NCI-H345 (cell line): ENCODE results near the gene OR2L8.
"Not testable (repeated sequence)": the region's sequence is repeated elsewhere in the genome, so short reads cannot be mapped to it uniquely, and the experiment has no call there.

Experiments used
- DNase-seq: peaks from one replicate; lab custom pipeline; 2025; lab: John Stamatoyannopoulos, UW

OR2L8 gene, protein sequence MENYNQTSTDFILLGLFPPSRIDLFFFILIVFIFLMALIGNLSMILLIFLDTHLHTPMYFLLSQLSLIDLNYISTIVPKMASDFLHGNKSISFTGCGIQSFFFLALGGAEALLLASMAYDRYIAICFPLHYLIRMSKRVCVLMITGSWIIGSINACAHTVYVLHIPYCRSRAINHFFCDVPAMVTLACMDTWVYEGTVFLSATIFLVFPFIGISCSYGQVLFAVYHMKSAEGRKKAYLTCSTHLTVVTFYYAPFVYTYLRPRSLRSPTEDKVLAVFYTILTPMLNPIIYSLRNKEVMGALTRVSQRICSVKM

DNA sequence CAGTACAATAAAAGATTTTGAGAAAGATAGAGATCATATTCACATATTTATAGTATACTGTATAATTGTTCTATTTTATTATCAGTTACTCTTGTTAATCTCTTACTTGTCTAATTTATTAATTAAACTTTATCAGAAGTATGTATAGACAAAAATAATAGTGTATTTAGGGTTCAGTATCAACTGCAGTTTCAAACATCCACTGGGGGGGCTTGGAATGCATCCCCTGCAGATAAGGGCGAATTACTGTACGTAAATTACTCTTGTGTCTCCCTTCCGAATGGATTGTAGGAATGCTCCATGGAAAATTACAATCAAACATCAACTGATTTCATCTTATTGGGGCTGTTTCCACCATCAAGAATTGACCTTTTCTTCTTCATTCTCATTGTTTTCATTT, at the start of gene OR2L8:
Gene OR2L8 (plus strand): TSS at position 301 of the 400 bp plus-strand sequence. CDS start 0 bp downstream, at position 301.
- no peak for DNase-seq

DNA sequence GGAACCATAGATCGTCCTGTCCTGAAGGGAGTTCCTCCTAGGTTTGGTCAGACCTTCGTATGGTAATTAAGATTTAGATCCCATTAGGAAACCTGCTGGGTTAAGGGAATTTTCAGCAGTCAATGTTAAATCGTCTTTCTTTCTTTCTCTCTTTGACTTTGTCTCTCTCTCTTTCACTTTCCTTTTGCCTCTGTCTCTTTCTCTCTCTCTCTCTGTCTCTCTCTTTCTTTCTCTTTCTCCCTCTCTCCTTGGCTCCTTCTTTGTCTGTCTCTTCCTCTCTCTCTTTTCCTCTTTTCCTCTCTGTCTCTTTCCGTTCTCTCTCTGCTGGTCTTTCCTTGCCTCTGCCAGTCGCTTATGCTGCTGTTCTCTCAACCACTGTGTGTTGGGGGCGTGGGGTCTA, 44.5 kb upstream of the OR2L8 start:
- DNase-seq: no peak

DNA sequence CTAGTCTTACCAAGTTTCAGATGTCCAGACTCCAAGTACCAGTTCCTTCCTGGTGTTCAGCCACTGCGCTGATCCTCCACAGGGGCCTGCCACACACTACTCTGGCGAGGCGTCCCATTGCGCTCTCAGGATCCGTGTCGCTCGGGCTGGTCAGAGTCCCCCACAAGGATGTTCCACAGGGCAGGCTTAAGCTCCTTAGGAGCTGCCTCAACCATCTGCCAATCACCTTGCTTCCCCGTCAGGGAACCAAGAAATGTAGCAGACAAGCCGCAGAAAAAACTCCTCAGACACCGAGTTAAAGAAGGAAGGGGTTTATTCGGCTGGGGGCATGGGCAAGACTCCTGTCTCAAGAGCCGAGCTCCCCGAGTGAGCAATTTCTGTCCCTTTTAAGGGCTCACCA, 43.5 kb upstream of the OR2L8 start:
- no peak for DNase-seq

DNA sequence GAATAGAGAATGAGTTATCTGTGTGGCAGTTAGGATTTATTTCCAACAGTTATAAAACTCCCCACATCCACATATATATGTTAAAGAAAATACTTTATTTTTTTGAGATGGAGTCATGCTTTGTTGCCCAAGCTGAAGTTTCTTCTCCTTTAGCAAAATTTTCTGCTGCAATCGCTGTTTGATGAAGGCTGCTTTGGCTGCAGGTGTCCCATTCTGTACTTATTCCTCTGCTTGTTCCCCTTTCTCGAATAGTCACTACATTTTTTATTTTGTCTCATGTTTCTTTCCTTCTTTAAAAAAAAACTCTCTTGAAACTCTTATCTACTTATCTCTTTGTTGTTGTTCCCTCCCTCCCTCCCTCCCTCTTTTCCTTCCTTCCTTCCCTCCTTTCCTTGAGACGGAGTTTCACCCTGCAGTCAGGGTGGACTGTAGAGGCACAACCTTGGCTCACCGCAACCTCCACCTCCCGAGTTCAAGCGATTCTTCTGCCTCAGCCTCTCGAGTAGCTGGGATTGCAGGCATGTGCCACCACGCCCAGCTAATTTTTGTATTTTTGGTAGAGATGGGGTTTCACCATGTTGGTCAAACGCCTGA, 42.7 kb upstream of the OR2L8 start:
- DNase-seq: no peak

DNA sequence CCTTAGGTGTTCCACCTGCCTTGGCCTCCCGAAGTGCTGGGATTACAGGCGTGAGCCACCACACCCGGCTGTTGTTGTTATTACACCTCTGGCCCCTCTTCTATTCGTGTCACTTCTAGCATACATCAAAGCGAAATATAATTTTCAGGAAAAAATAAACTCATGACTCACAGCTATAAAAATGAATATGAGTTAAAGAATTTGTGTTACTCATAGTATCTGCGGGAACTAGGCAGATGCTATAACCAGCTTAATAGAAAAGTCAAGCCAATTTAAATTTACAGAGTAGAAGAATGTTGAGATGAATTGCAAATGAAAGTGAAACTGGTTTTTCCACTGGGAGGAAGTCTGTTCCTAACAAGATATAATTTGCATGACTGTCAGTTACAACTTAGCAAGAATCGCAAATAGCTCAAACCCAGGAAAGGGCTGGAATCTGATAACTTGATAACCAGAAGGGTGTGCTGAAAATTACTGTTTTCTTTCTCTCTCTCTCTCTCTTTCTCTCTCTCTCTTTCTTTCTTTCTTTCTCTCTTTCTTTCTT, 42.1 kb upstream of the OR2L8 start:
- no peak for DNase-seq

DNA sequence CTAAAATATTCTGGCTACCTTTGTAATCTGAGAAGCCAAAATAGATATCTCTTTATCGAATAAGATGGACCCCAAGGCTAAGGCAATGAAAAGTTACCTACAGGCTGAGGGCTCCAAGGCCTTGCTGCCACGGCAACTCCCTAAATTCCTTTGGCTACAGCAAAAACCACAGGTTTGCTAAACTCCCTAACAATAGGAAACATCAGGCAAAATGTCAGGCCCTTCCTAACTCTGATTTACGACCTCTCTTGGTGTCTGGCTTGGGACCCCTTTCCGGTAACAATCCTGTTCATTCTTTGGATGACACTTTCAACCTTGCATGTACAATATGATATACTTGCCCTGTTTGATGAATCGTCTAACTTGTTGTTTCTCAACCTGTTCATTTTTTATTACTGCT, 39.9 kb upstream of the OR2L8 start:
- DNase-seq: no peak

DNA sequence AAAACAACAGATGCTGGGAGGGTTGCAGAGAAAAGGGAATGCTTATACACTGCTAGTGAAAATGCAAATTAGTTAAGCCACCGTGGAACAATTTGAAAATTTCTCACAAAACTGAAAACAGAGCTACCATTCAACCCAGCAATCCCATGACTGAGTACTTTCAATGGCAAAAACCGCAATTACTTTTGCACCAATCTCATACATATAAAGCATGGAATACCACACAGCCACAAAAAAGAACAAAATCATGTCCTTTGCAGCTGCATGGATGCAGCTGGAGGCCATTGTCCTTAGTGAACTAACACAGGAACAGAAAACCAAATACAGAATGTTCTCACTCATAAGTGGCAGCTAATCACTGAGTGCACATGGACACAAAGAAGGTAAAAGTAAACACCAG, 34.9 kb upstream of the OR2L8 start:
- DNase-seq: no peak

DNA sequence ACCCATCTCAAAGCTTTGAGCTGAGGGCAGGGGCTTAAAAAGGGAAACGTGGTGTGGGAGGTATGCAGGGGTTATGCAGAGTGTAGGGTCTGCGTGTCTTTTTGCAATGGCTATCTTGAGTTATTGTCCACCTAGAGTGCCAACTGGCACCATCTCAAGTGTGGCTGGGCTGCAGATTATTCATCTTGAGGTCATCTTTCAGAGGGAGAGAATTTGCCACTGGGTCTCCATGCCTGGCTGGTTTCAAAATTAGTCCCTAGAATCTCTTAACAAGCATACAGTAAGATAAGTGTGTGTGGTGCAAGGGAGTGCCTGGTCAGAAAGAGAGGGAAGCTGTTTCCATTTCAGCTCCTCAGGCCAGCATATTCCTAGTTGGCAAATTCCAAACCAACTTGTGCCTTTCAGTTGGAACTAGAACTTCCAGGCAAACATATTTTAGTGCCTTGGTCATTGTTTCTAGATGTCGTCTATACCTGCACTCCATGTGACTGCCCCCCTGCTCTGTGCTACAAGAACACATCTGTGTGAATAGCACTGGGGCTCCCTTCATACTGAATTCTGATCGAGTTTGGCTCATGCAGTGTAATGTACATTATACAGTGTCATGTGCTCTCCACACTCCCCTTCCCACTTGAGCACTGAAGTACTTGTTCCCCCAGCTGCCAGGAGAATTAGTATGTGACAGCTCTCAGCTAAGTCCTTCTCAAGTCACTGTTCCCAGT, 33.6 kb upstream of the OR2L8 start:
- no peak for DNase-seq

DNA sequence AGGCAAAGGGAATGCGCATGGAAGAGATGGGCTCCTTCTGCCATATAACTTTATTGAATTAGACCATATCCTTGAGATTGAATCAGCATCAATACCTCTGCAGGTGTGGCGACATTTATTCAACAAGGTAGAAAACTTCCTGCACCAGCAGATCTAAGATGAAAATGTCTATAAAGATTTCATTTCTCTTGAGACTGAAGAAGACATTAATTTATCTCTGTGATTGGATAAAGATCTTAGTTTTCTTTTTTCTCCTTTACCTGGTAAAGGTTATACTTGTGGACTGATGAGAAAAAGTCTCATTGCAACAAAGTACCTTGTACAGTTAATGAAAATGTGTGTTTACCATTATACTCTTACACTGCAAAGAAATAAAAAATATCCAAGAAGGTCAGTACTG, 28.7 kb upstream of the OR2L8 start, which contains the start of gene OR2T8:
Gene OR2T8 (plus strand): TSS at position 301 of the 400 bp plus-strand sequence. CDS start 766 bp downstream, outside the sequence.
- no peak for DNase-seq

DNA sequence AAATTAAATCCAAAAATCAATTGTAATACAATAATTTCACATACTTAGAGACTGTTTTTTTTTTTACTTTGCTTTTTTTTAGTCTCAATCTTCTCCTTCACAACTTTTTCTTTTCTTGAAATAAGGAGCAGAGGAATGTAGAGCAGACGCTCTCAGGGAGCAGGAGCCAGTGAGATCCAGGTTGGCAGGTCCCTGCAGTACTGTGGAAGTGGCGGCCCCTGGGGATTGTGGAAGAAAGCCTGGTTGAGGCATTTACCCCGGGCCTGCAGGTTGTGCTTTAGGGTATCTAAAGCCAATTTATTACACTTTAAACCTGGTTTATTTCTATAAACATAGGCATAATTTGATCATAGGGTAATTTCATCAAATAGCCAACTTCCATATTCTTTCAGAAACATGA, 24.7 kb upstream of the OR2L8 start:
- DNase-seq: no peak

DNA sequence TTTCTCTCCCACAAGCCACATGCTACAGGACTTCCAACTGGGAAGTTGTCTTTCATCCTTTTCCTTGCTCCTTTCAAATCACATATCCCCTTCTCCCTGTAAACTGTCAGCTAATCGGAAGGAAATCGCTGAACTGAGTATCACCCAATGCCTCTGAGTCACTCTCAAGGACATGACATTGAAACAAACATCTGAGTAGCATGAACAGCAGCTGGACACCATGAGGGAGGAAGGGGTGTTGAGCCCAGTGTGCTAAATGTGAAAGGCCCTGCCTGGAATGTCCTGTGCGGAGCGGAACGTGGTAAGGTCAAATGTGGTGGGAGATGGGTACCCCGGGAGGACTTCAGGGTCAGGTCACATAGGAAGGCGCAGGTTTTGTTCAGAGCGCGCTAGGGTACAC, 23.8 kb upstream of the OR2L8 start, which contains the start of gene OR2AJ1:
Gene OR2AJ1 (plus strand): TSS at position 22 of the 400 bp plus-strand sequence. CDS start 8,880 bp downstream, outside the sequence.
- DNase-seq: no peak

DNA sequence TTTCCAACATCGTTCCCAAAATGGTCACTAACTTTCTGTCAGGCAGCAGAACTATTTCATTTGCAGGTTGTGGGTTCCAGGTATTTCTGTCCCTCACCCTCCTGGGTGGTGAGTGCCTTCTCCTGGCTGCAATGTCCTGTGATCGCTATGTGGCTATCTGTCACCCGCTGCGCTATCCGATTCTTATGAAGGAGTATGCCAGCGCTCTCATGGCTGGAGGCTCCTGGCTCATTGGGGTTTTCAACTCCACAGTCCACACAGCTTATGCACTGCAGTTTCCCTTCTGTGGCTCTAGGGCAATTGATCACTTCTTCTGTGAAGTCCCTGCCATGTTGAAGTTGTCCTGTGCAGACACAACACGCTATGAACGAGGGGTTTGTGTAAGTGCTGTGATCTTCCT, 14.7 kb upstream of the OR2L8 start:
- DNase-seq: no peak

DNA sequence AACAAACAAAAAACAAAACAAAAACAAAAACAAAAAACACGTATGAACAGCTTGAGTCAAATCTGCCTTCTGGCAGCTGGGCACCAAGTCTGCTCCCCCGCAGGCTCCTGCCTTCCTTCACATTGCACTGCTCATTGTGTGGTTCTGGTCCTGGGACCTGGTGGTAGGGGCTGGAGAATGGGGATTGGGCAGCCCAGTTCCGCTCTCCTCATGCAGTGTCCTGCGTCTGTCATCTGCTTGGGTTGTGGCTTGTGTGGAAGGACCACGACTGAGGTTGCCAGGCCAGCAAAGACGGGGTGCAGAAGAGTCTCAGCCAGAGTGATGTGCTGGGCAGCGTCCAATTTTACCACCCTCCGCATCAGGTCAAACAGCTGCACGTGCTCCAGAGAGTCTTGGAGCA, 12.9 kb upstream of the OR2L8 start:
- DNase-seq: no peak

DNA sequence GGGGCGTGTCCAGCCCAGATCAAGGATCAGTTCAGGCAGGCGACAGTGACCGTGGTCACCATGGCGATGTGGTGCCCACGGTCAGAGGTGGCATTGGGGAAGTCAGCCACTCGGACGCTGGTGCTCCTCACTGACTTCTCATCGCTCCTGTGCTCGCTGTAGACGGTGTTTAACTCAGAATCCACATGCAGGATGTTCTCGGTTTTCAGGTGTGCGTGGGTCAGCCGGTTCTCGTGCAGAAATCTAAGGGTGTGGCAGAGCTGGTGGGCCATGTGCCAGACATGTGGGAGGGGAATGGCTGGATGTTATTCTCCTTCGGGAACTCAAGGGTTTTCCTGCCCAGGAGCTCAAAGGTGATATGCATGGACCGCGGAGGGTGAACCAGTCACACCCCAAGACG, 12.2 kb upstream of the OR2L8 start:
- DNase-seq: no peak

DNA sequence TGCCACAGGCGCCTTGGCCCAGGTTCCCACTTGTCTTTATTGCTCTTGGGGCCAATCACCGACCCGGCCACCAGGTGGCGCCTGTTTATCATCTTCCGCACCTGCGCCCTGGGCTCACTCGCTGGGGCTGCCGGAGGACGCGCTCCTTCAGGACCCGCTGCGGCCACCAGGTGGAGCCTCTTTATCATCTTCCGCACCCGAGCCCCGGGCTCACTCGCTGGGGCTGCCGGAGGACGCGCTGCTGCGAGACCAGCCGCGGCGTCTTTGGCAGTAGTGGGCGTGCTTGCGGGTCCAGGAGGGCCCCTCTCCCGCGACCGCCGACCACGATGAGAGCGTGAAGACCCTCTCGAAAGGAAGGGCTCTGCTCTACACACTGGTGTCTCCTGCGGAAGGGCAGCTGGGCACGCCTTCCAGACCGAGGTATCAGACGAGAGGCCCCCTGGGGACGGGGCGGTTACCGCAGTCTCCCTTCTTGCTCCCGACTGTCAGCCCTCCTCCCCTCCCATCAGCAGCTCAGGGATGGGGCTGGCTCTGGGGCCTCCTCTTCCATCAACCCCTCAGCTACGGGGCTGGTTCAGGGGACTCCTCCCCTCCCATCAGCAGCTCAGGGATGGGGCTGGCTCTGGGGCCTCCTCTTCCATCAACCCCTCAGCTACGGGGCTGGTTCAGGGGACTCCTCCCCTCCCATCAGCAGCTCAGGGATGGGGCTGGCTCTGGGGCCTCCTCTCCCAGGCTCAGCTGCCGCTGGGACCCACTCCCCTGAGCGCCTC, 11.5 kb upstream of the OR2L8 start:
- not testable (repeated sequence) for DNase-seq

DNA sequence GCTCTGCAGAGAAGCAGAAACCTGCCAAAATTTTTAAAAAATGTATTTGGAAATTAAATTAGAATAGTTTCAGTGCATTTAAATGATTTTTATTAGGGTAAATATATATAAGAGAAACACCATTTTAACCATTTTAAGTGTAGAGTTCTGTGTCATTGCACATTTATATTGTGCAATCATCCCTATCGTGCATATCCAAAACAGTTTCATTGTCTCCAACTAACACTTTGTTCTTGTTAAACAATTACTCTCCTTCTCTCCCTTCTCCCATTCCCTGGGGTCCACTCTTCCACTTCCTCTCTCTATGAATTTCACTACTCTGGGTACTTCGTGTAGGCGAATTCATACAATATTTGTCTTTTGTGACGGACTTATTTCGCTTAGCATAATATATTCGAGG, 6.0 kb upstream of the OR2L8 start:
- DNase-seq: no peak

DNA sequence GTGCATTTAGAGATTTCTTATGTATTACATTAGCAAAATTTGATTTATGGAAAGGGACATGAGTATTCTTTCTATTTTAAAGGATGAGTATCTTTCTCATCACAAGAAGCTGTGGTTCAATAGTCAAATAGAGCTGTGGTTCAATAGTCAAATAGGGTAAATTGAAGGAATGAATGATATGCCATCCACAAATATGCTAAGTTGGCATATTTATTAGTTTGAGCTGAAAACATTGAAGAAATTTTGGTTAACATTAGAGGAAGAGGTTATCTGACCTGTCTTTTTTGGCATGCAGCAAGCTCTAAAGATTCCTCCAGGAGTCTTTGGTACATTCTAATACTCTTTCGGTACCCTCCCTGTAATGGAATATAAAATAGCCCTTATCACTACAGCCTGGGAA, 4.8 kb downstream of the OR2L8 start:
- no peak for DNase-seq

DNA sequence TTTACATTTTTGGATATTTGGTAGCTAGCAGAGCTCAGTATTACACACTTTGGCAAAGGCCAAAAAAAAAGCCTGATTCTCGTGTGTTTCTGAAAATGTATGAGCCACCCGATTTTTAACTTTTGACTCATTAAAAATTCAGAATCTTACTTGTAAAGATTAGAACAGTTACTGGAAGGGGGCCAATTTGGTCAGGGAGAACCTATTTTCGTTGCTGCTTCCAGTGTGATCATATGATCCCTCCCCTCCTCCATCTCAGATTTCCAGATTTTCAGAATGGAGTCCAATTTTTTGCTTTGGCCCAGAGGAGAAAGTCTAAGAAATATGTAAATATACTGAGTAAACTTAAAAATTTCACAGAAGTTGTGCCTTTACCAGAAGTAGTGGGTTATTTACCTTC, 13.1 kb downstream of the OR2L8 start:
- no peak for DNase-seq

DNA sequence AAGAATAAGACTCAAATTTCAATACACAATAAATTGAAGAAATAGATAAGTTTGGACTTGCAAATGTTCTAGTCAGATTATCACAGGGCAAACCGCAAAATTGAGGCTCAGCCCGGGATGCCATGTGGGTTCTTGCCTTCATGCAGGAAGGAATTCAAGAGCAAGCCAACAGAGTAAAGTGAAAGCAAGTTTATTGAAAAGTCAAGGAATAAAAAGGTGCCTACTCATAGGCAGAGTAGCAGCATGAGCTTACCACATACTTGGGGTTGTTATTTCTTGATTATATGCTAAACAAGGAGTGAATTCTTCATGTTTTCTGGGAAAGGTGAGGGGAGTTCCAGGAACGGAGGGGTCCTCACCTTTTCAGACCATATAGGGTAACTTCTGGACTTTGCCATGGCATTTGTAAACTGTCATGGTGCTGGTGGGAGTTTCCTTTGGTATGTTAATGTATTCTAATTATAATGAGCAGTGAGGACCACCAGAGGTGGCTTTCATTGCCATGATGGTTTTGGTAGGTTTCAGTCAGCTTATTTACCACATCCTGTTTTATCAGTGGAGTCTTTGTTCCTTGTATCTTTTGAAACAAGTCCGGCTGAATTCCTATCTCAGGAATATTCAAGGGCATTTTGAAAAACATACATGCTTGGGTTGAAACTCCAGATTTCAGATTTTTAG, 14.4 kb downstream of the OR2L8 start:
- no peak for DNase-seq

DNA sequence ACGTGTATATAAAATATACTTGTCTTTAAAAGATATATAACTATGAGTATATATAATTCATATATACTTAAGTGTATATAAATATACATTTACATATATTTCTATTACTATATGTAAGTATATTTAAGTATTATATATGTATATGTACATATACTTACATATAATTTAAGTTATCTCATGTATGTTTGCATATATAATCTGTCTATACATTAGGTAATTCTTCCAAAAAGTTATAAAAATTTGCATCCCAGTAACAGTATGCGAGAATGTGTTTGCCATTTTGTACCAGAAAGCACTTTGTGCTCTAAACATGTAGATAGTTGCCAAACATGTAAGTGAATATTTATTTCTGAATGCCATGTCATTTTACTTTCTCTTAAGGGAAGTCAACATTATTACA, 16.3 kb downstream of the OR2L8 start, which contains the start of gene OR2AK2:
Gene OR2AK2 (plus strand): TSS at position 301 of the 400 bp plus-strand sequence. CDS start 144 bp downstream, outside the sequence.
- DNase-seq: no peak

DNA sequence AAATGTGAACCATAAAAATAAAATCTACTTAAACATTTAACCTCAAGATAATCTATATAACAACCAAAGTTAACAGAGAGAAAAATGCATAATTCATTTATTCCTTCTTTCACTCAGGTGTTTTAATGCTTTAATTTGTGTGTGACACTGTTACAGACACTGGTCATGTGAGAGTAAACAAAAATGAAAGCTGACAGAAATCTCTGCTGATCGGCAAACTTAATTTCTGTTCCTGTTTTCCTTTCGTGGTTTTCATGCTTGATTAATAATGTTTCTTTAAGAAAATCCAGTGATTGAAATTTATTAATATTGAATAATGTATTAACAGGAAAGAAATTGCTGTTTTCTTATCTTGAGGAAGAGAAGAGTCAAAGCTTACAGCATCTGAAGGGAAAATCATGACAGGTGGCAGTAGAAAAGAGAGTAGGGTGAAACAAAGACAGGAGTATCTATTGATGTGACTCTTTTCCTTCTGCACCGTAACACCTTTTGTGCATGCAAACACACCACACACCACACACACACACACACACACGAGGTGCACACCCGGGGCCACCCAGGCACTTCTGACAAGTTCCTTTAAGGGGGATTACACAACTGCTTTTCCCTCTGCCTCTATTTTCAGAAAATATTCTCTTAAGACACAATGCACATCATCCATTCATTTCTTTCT, 18.0 kb downstream of the OR2L8 start:
- no peak for DNase-seq
